GM19397 (cell line): ENCODE results near the gene STARD3NL.

ENCODE experiments used
- ATAC-seq: cut with Tn5 transposase; IDR thresholded peaks from one replicate; pipeline ENCODE4 v1.9.1; 2021; ENCODE audit warnings: mild to moderate bottlenecking, moderate library complexity; ENCODE audit not compliant: unreplicated experiment

Gene STARD3NL

DNA sequence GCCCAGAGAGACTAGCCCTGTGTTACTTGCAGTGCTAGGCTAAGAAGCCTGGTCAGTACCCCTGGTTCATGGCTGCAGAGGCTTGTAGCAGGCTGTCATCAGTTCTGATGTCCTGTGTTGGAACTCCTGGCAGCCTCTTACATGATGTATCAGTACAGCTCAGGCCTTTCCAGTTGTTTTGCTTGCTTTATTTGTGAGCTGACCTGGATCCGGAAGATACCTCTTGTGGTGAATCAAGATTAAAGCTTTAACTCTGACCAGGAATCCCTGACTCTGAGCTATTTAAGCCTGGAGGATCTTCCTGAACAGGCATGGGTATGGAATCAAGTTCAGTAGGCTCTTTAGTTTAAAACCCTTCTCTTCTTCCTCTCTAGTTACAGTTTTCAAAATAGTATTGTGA is 4.4 kb downstream of the STARD3NL start:
- ATAC-seq: no peak

DNA sequence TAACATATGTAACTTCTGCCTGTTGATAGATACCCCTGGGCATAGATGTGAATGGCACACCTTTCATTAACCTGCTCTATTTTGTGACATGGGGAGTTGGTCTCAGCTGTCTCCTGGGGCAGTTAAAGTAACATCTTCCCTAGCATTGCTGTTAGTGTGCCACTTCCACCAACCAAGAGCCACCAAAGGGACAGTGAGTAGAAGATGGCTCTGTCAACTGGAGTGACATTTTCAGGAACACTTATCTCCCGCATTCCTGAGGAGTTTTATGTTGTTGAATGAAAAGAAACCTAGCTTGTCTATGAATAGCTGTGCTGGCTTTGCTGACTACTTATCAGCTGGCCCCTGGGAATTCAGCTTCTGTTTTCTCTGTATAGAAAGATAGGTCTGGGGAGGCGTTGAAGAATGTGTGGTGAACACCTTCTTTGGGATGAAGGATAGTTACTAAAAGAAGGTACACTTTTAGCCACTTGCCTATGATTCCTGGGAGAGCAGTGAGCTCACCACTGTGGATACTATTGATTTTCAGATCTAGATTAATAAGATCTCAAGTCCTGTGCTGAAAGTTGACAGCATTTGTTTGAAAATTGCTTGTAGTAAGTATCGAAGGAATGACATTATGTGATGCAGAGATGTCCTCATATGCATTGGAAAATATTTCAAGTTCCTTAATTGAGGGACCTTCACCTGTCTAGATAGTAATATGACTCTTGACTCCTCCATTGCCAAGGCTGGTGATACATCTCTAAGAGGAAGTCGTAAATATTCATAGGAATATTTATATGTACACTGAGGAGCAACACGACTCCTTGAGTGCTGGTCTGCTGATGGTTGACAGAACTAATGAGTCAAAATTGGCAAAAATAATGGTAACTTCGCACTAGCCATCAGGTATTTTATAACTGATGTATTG is 7.6 kb downstream of the STARD3NL start:
- ATAC-seq: no peak

DNA sequence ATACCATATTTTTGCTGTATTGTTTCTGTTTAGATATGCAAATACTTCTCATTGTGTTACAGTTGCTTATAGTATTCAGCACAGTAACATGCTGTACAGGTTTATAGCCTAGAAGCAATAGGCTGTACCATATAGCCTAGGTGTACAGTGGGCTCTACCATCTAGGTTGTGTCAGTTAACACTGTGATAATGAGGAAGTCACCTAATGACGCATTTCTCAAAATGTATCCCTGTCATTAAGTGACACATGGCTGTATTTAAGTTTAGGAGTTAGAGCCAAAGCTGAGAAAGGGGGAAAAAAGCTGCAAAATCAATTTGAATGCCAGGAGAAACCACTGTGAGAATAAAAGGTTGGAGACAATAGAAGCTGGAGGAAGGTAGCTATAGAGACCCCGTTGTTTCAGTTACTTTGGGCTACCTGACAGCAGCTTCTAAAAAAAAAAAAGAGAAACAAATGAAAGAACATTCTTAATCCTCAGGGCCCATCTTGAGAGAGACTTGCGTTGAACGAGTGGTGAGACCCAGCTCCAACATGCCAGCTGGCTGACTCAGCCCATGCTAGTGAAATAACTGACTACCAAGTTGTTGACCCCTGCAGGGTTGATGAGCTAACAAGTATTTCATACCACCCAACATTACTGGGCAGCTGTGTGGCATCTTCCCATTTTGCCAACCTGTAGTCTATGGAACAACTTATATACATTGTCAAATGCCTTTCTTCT is 8.7 kb downstream of the STARD3NL start:
- no peak for ATAC-seq

DNA sequence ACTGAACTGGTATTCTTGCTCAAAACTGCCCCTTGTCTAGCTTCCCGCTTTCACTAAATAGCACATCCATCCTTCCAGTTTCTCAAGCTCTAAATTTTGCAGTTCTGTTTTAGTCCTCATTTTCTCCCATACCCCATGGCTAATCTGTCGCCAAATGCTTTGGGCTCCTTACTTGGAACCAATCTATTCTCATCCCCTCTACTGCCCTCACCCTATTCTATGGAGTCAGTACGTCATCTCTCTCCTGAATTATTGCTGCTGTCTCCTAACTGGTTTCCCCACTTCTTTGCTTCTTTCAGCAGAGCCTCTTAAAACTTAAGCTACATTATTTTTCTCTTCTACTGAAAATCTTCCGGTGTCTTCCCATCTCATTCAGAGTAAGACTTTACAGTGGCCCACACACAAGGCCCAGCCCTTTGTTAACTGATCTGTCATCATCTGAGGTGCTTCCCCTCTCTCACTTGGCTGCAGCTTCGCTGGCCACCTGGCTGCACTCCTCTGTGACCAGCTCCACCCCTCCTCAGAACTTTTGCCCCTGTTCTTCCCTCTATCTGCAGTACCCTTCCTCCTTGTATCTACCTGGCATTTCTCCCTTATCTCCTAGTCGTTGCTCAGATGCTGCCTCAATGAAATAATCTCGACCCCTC is 9.9 kb downstream of the STARD3NL start:
- peak; percentile 91 for ATAC-seq

GRCh38 chr7:38189231-38189938 is 11.3 kb downstream of the STARD3NL start:
- no peak for ATAC-seq

GRCh38 chr7:38190011-38190410 is 12.0 kb downstream of the STARD3NL start:
- ATAC-seq: no peak

DNA sequence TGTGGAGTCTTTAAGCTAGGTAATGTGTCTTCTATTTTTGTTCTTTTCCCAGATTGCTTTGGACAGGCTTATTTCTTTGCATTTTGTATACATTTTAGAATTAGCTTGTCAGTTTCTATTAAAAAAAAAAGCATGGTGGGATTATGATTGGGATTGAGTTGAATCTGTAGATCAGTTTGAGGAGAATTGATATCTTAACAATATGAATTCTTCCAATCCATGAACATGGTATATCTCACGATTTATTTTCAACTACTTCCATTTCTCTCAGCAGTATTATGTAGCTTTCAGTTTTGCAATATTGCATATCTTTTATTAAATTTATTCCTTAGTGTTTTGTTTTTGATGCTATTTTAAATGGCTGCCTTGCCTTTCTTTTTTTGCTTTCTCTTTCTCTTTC is 13.7 kb downstream of the STARD3NL start:
- ATAC-seq: no peak

DNA sequence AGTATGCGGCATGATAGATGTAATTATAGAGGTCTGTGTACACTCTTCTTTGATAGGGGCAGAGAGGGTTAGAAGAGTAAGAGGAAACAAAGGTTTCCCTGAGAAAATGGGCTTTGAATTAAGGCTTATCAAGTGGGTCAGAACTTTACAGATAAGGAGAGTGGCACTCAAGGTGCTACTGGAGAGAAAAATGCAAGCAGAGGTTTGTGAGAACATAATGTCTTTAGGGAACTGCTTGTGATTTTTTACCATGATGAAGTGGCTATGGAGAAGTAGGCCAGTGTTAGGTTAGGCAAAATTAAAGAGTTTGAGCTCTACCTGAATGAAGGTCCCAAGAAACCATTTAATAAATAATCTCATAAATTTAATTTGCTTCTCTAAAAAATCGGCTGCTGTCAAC is 14.3 kb downstream of the STARD3NL start:
- no peak for ATAC-seq

DNA sequence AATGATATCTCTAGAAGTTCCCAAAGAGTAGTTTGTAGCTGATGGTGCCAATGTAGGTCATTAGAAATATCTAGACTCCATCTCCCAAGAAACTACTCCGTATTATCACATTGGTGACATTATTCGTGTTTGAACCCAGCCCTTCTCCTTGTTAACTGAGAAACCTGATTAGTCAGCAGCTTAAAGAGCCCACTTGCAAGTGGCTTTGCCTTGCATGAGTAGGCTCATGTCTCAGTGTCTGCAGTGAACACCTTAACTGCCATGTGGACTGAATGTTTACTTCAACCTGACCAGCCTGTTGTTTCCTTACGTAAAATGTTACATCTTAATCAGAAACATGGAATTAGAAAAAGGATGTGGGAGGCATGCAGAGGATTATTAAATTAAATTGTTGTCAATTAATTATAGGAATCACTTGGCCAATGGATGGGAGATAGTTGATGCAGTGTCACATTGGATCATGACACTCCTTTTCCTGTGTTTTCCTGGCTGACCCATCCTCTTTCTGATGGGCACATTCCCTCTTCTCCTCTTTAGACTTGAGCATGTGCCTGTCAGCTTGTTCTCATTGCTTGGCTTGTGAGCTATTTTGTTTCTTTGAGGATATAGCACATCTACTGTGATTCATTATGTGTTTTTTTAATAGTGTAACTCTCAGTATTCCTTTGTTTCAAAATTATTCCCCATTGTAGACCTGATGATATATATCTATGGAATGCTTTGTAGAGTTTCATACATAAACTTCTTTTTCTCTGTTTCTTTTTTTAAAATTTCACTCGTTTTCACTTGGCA is 18.0 kb downstream of the STARD3NL start:
- ATAC-seq: no peak

DNA sequence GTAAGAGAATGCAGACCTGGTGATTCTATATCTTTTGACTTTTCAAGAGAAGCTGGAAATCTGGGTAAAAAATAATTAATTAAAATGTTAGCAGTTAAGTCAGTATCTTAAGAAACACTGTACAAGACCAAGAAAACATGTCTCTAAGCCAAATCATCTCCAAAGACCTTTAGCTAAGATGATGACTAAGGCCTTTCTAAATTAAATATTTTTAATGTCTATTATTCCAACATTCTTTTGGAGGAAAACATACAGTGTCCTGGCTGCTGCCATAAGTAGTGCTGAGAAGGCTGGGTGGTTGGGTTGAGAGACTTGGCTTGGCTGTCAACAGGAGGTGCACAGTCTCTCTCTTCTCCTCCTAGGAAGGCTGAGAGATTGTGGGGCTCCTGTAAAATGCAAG is 20.3 kb downstream of the STARD3NL start:
- ATAC-seq: no peak

DNA sequence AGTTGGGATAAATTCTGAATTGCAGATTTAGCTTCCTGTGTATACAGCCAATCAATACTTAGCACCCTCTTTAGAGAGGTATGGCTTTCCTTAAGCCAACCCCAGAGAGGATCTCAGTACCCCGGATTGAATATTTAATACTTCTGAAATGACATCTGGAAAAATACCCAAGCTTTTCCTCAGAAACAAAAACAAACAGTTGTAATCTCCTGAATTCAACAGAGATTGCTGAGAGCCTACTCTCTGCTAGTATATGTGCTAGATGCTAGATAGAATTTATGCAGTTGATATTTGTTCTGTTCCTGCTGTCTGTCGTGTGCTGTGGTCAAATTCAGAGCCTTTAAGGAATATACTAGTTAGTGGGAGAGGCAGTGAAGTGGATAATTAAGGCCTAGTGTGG is 21.1 kb downstream of the STARD3NL start:
- ATAC-seq: no peak

GRCh38 chr7:38199782-38200181 is 21.7 kb downstream of the STARD3NL start:
- no peak for ATAC-seq

DNA sequence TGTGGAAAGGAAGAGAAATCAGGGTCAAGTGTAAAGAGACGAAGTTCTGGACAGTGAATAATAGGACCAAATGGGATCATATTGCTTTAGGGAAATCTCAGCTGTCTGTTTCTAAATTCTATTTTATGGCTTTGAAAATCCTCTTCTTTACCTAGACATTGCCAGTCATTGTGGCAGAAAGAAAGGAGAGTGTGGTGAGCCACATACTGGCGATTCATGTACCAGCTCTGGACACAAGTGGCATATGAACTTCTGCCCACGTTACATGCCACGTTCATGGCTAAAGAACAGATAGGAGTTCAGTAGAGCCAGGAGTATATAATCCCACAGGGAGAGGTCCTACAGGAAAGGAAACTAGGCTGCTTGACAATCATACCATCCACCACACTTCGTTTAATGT is 28.0 kb downstream of the STARD3NL start:
- no peak for ATAC-seq

- no peak for ATAC-seq
Observed at GRCh38 chr7:38207843-38208242, 29.8 kb downstream of the STARD3NL start.

GRCh38 chr7:38211486-38211885 is 33.4 kb downstream of the STARD3NL start:
- no peak for ATAC-seq

DNA sequence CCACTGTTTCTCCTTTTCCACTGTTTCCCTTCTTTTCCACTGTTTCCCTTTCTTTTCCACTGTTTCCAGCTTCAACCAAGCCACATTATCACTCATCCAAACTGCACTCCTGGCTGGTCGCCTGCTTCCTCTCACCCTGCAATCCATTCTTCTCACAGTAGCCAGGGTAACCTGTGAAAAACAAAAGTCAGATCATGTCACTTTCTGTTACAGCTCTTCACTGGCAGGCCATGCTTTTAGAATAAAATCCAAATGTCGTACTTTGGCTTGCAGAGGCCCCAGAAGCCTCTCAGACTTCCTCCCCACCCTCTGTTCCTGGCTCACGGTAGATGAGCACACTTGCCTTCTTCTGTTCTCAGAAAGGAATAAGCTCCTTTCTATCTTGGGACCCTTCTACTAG is 33.9 kb downstream of the STARD3NL start:
- no peak for ATAC-seq

DNA sequence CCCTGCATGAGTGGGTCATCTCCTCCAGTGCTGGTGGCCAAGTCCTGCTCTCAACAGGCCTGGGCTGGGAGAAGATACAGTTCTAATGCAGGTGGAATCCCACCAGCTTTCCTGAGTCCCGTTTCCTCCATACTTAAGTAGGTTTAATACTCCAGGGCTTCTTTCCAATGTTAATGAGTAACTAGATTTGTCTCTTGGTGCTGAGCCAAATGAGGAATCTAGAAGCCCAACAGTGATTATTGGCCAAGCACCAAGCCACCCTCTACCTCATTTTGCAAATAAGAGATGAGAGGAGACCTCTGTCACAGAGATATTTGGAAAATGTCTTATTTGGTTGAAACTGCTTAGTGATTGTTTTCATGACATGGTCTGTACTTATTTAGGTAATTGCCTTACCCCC is 37.1 kb downstream of the STARD3NL start:
- no peak for ATAC-seq

DNA sequence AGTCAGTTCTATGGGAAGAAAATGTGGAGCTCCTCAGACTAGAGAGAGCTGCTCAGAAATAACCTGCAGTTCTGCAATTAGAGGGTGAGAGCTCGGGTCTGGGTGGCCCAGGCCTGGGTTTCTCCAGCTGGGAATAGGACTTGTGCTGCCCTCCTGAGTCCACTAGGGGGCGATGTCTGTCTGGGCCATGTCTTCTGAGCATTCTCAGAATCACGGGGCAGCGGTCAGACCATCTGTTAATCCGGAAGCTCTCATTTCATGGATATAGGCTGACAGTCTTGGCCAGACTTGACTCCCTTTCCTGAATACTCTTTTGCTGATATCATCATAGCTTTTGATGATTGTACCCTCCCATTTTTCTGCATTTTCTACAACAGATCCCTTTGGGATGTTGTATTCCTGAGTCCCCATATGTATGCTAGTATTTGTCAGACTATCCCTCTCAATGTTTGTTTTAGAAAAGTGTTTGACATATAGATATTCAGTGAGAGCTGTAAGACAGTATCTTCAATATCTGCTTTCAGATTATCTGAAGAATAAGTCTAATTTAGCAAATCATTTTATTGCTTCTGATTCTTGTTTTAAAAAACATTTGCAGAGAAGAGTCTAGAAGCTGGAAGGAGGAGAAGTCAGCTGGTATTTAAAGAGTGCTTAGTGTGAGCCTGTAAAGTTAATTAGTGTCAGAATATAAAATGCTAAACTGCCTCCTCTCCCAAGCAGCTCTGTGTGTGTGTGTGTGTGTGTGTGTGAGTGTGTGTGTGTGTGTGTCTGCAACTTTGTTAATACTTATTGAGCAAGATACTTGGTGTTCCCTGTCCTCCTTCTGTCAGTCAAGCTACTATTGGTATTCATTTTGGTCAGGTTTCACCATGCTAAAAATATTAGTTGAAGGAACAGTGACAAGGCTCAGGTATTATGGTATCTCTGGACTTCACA is 38.0 kb downstream of the STARD3NL start:
- ATAC-seq: peak; percentile 78

DNA sequence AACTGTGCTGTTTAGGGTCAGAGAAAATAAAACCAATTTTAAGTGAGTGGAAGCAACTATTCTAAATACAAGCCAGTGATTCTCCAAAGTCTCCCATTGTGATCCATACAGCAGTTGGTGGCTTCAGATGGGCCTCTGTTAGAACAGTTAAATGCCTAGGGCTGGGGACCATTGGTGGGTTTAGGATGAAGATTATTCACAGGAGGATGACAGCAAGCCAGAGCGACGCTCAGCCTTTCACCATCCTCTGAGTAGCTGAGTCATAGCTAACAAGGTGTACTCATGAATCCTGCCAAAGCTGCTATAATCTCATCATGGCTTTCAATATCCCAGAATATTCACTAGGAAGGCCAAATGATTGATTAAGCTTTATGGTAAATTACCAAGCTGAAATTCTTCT is 39.6 kb downstream of the STARD3NL start:
- ATAC-seq: no peak
